Measurements from ENCODE around the gene ACOD1. TPM values are rescaled to one million over a fixed set of nuclear protein-coding genes. Genes with fewer than 3 reads are reported as not detected.
"Not testable (repeated sequence)": the region's sequence is repeated elsewhere in the genome, so short reads cannot be mapped to it uniquely, and the experiment has no call there.

The ACOD1 gene
- total RNA-seq, 1 donor from 2014 or later, result not detected

GRCh38 chr13:76954538-76954937, 6.2 kb downstream of the ACOD1 start:
- no peak for DNase-seq

- DNase-seq, result no peak
These were observed 6.9 kb downstream of the ACOD1 start for GRCh38 chr13:76955193-76955592.

- DNase-seq, result no peak
These were observed 7.3 kb downstream of the ACOD1 start for GRCh38 chr13:76955661-76956060.

GRCh38 chr13:76958841-76959432, 10.6 kb downstream of the ACOD1 start:
- DNase-seq, result no peak

GRCh38 chr13:76959734-76960133, 11.4 kb downstream of the ACOD1 start:
- not testable (repeated sequence) for DNase-seq

GRCh38 chr13:76965759-76966421, 17.6 kb downstream of the ACOD1 start:
- DNase-seq, result peak; percentile 92

GRCh38 chr13:76967031-76967430, 18.7 kb downstream of the ACOD1 start:
- DNase-seq, result no peak

GRCh38 chr13:76968041-76968440, 19.7 kb downstream of the ACOD1 start:
- DNase-seq, result no peak

- DNase-seq, result no peak
These were observed 21.4 kb downstream of the ACOD1 start for GRCh38 chr13:76969488-76970365.

- no peak for DNase-seq
These were observed 22.9 kb downstream of the ACOD1 start for GRCh38 chr13:76971215-76971614.

GRCh38 chr13:76971851-76972829, 23.8 kb downstream of the ACOD1 start:
- DNase-seq, result no peak

- DNase-seq, result no peak
These were observed 25.8 kb downstream of the ACOD1 start for GRCh38 chr13:76973920-76974617.

GRCh38 chr13:76974618-76974975, 26.3 kb downstream of the ACOD1 start:
- DNase-seq, result no peak

GRCh38 chr13:76975863-76976262, 27.6 kb downstream of the ACOD1 start:
- DNase-seq, result no peak

GRCh38 chr13:76976490-76976889, 28.2 kb downstream of the ACOD1 start:
- no peak for DNase-seq

- no peak for DNase-seq
These were observed 28.6 kb downstream of the ACOD1 start for GRCh38 chr13:76976929-76977328.

GRCh38 chr13:76980075-76980718, 31.9 kb downstream of the ACOD1 start:
- peak; percentile 44 for DNase-seq

GRCh38 chr13:76982061-76982460, 33.8 kb downstream of the ACOD1 start:
- DNase-seq, result no peak

- DNase-seq, result no peak
These were observed 35.4 kb downstream of the ACOD1 start for GRCh38 chr13:76983676-76984075.

- DNase-seq, result no peak
These were observed 43.1 kb downstream of the ACOD1 start for GRCh38 chr13:76991432-76991795.
